ENCODE measurements around the gene TC2N. TPM values are rescaled to one million over a fixed set of nuclear protein-coding genes. Genes with fewer than 3 reads are reported as not detected.
"Not testable (repeated sequence)": the region's sequence is repeated elsewhere in the genome, so short reads cannot be mapped to it uniquely, and the experiment has no call there.

The TC2N gene
- polyA plus RNA-seq, 6 donors from 2014 or later: 0.60 to 16.6 (median 7.4) TPM

- Mint-ChIP-seq H3K36me3 (no peaks in the 10 kb centered on the region), H3K27ac (peak overlapping the region in 1 of 6 donors; percentile 27), H3K4me1 (peaks cover 33 to 65% (median 42%) of the 10 kb centered on the region in 3 donors), H3K27me3 (no peaks in the 10 kb centered on the region), H3K4me3 (peak overlapping the region in 1 of 8 donors; percentile 48), H3K9me3 (no peaks in the 10 kb centered on the region)
- ATAC-seq (ENCODE audit: low read depth in 2 of 2) (no peak), DNase-seq (no peak)
Measured at GRCh38 chr14:91848504-91849001, 18.8 kb downstream of the TC2N start.

- Mint-ChIP-seq H3K4me1 (peaks cover 36 to 65% (median 48%) of the 10 kb centered on the region in 3 donors), H3K36me3 (no peaks in the 10 kb centered on the region), H3K4me3 (peak overlapping the region in 6 of 8 donors; percentile 7 to 81 (median 55)), H3K27me3 (no peaks in the 10 kb centered on the region), H3K9me3 (no peaks in the 10 kb centered on the region), H3K27ac (no peak overlapping the region)
- no peak for ATAC-seq (ENCODE audit: low read depth in 2 of 2)
- no peak for DNase-seq
Measured at GRCh38 chr14:91847693-91848092, 19.6 kb downstream of the TC2N start.

DNA sequence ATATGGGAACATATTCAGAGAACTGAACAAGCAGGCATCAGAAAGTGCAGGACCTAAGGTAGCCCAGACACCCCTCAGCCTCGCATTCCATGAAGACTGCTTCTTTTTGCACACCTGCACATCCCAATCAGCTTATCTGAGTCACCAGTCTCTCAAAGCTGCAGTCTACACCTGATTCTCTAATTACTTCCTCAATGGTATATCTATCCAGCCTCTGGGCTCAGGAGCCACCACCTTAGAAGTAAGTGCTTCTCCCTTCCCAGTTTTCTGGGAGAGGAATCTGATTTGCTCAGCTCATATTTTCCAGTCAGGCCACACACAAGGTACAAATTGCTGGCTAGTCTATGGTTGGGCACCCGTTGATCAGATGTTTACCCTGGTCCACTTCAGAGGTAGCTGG lies 21.7 kb downstream of the TC2N start:
- Mint-ChIP-seq H3K27ac (no peak overlapping the region), H3K36me3 (no peaks in the 10 kb centered on the region), H3K4me3 (no peak overlapping the region), H3K4me1 (peaks cover 37 to 69% (median 43%) of the 10 kb centered on the region in 3 donors), H3K27me3 (peaks cover 0 to 7% (median 0%) of the 10 kb centered on the region in 3 donors), H3K9me3 (no peaks in the 10 kb centered on the region)
- DNase-seq: no peak
- ATAC-seq (ENCODE audit: low read depth in 2 of 2): no peak

DNA sequence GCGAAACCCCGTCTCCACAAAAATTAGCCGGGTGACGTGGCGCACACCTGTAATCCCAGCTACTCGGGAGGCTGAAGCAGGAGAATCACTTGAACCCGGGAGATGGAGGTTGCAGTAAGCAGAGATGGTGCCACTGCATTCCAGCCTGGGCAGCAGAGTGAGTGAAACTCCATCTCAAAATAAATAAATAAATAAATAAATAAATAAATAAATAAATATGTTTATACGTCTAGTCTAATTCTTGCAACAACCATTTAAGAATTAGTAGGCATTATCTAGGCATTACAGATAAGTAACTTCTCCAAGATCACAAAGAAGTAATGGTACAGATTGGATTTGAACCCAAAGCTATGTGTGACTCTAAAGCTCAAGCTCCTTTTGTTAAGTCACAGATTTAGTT lies 22.3 kb downstream of the TC2N start:
- H3K36me3 Mint-ChIP-seq; H3K4me3 Mint-ChIP-seq; DNase-seq; H3K9me3 Mint-ChIP-seq; H3K27ac Mint-ChIP-seq; ATAC-seq (ENCODE audit: low read depth in 2 of 2); H3K27me3 Mint-ChIP-seq: not testable (repeated sequence)
- peaks cover 40 to 71% (median 45%) of the 10 kb centered on the region in 3 donors for H3K4me1 Mint-ChIP-seq

- Mint-ChIP-seq H3K4me1 (peaks cover 46 to 82% (median 48%) of the 10 kb centered on the region in 3 donors), H3K36me3 (no peaks in the 10 kb centered on the region), H3K27ac (peak overlapping the region in 4 of 6 donors; percentile 54 to 86 (median 83)), H3K27me3 (peaks cover 0 to 11% (median 0%) of the 10 kb centered on the region in 3 donors), H3K9me3 (peaks cover 0 to 9% (median 4%) of the 10 kb centered on the region in 7 donors), H3K4me3 (peak overlapping the region in 5 of 8 donors; percentile 41 to 78 (median 51))
- ATAC-seq (ENCODE audit: low read depth in 2 of 2) (no peak), DNase-seq (no peak)
Measured at GRCh38 chr14:91844029-91844428, 23.3 kb downstream of the TC2N start.

- Mint-ChIP-seq H3K9me3 (peaks cover 0 to 9% (median 4%) of the 10 kb centered on the region in 7 donors), H3K4me3 (peak overlapping the region in 7 of 8 donors; percentile 1 to 78 (median 47)), H3K27ac (peak overlapping the region in 4 of 6 donors; percentile 54 to 86 (median 83)), H3K4me1 (peaks cover 43 to 79% (median 48%) of the 10 kb centered on the region in 3 donors), H3K27me3 (peaks cover 0 to 16% (median 0%) of the 10 kb centered on the region in 3 donors), H3K36me3 (no peaks in the 10 kb centered on the region)
- peak; percentile 34 for DNase-seq
- peak; percentile 62 to 65 for ATAC-seq (ENCODE audit: low read depth in 2 of 2)
Measured at GRCh38 chr14:91843437-91843836, 23.9 kb downstream of the TC2N start.

- peaks cover 0 to 9% (median 4%) of the 10 kb centered on the region in 7 donors for H3K9me3 Mint-ChIP-seq
- peaks cover 0 to 16% (median 0%) of the 10 kb centered on the region in 3 donors for H3K27me3 Mint-ChIP-seq
- H3K4me1 Mint-ChIP-seq: peaks cover 41 to 66% (median 44%) of the 10 kb centered on the region in 3 donors
- peak overlapping the region in 3 of 6 donors; percentile 63 to 84 (median 71) for H3K27ac Mint-ChIP-seq
- H3K4me3 Mint-ChIP-seq: no peak overlapping the region
- no peaks in the 10 kb centered on the region for H3K36me3 Mint-ChIP-seq
- ATAC-seq (ENCODE audit: low read depth in 2 of 2) (no peak), DNase-seq (no peak)
Measured at GRCh38 chr14:91841065-91841464, 26.3 kb downstream of the TC2N start.

- peak overlapping the region in 1 of 8 donors; percentile 88 for H3K4me3 Mint-ChIP-seq
- peaks cover 39 to 67% (median 47%) of the 10 kb centered on the region in 3 donors for H3K4me1 Mint-ChIP-seq
- no peaks in the 10 kb centered on the region for H3K36me3 Mint-ChIP-seq
- H3K9me3 Mint-ChIP-seq: peaks cover 0 to 9% (median 4%) of the 10 kb centered on the region in 7 donors
- ATAC-seq (ENCODE audit: low read depth in 2 of 2) (peak; percentile 49 to 60), DNase-seq (peak; percentile 39)
- peaks cover 0 to 16% (median 0%) of the 10 kb centered on the region in 3 donors for H3K27me3 Mint-ChIP-seq
- peak overlapping the region in 1 of 6 donors; percentile 41 for H3K27ac Mint-ChIP-seq
Measured at GRCh38 chr14:91839749-91840148, 27.6 kb downstream of the TC2N start.

DNA sequence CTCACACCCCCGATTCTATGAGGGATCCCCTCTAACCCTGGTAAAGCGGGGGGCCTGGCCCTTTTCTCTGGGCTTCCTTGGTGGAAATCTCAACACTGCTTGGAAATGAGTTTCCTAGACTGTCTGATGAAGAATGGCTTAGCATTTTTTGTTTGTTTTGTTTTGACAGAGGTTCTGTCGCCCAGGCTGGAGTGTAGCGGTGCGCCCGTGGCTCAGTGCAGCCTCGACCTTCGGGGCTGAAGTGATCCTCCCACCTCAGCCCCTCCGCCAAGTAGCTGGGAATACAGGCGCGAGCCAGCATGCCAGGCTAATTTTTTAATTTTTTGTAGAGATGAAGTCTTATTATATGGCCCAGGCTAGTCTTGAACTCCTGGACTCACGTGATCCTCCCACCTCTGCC lies 30.3 kb downstream of the TC2N start:
- Mint-ChIP-seq H3K27ac (peak overlapping the region in 3 of 6 donors; percentile 44 to 92 (median 44)), H3K9me3 (peaks cover 0 to 9% (median 4%) of the 10 kb centered on the region in 7 donors), H3K4me3 (peak overlapping the region; percentile 86 to 96 (median 92)), H3K27me3 (peaks cover 0 to 16% (median 0%) of the 10 kb centered on the region in 3 donors), H3K4me1 (peaks cover 27 to 57% (median 37%) of the 10 kb centered on the region in 3 donors), H3K36me3 (no peaks in the 10 kb centered on the region)
- DNase-seq (no peak), ATAC-seq (ENCODE audit: low read depth in 2 of 2) (no peak)

DNA sequence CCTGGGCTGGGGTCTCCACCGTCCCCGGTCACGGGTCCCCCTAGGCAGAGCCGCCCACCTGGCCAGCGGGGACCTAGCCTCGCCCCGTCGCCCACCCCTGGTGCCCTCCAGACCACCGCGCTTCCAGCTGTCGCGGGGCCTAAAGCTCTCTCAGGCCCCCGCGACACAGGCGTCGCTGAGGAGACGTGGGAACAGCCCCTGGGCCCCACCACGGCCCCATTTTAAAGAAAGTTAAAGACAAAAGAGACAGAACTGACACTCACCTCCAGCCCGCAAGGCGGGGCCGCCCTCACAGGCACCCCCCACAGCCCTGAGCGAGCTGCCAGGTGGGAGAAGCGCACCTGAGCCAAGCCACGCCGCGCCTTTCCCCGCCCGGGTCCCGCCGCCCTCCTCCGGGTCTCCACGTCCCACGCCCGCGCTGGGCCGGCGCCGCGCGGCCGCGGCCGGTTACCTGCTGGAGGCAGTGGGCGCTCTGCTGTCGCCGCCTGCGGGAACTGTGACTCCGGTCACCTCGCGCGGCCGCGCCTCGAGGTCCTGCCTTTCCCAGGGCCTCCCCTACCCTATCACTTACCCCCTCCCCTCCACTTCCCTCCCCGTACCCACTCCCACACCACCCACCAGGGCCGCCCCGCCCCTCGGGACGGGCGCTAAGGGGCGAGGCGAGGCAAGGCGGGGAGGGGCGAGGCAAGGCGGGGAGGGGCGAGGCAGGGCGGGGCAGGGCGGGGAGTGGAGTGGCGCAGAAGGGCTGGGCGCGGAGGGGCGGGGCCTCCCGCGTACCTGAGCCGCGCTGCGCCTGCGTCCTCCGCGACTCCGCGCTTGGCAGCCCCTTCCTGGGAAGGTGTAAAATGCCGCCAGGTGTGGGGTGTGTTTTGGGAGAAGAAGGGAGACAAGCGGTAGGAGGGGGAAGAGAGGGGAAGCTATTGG lies 31.2 kb downstream of the TC2N start:
- Mint-ChIP-seq H3K36me3 (no peaks in the 10 kb centered on the region), H3K27me3 (peaks cover 0 to 9% (median 0%) of the 10 kb centered on the region in 3 donors), H3K4me3 (peak overlapping the region; percentile 86 to 96 (median 92)), H3K9me3 (peaks cover 0 to 9% (median 4%) of the 10 kb centered on the region in 7 donors), H3K4me1 (peaks cover 27 to 48% (median 34%) of the 10 kb centered on the region in 3 donors), H3K27ac (peak overlapping the region in 5 of 6 donors; percentile 48 to 95 (median 90))
- DNase-seq (peak; percentile 56), ATAC-seq (ENCODE audit: low read depth in 2 of 2) (peak; percentile 77 to 80)

GRCh38 chr14:91835197-91835919 lies 32.0 kb downstream of the TC2N start:
- DNase-seq (no peak), ATAC-seq (ENCODE audit: low read depth in 2 of 2) (peak in 1 of 2 donors; percentile 0)
- H3K4me3 Mint-ChIP-seq: peak overlapping the region; percentile 81 to 96 (median 87)
- H3K9me3 Mint-ChIP-seq: peaks cover 0 to 9% (median 4%) of the 10 kb centered on the region in 7 donors
- no peaks in the 10 kb centered on the region for H3K36me3 Mint-ChIP-seq
- H3K27ac Mint-ChIP-seq: peak overlapping the region in 3 of 6 donors; percentile 28 to 48 (median 29)
- peaks cover 27 to 47% (median 35%) of the 10 kb centered on the region in 3 donors for H3K4me1 Mint-ChIP-seq
- peaks cover 0 to 14% (median 0%) of the 10 kb centered on the region in 3 donors for H3K27me3 Mint-ChIP-seq

DNA sequence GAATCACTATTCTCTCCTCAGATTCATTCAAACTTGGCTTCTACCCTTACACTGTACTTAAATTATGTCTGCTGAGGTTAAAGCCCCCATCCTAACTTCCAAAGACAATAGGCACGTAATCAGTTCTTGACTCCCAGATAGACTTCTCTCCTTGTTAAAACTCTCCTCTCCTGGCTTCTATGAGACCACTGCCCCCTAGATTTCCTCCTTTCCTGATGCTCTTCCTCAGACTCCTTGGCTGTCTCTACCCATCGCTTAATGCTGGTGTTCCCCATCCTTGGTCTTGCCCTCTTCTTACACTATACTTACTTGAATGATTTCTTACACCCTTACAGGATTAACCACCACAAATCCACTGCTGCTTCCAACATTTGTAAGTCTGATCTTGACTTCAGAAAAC lies 32.8 kb downstream of the TC2N start:
- H3K4me1 Mint-ChIP-seq: peaks cover 22 to 47% (median 32%) of the 10 kb centered on the region in 3 donors
- H3K27me3 Mint-ChIP-seq: peaks cover 0 to 18% (median 0%) of the 10 kb centered on the region in 3 donors
- H3K27ac Mint-ChIP-seq: peak overlapping the region in 3 of 6 donors; percentile 17 to 72 (median 40)
- H3K36me3 Mint-ChIP-seq: no peaks in the 10 kb centered on the region
- DNase-seq (no peak), ATAC-seq (ENCODE audit: low read depth in 2 of 2) (no peak)
- H3K9me3 Mint-ChIP-seq: peaks cover 0 to 6% (median 2%) of the 10 kb centered on the region in 7 donors
- peak overlapping the region in 5 of 8 donors; percentile 13 to 88 (median 23) for H3K4me3 Mint-ChIP-seq
